Measurements from ENCODE around the gene ITLN1.
"Not testable (repeated sequence)": the region's sequence is repeated elsewhere in the genome, so short reads cannot be mapped to it uniquely, and the experiment has no call there.

ITLN1 gene

GRCh38 chr1:160883581-160884513 lies 1.1 kb downstream of the ITLN1 start:
- Histone ChIP-seq H3K18ac (ENCODE audit: low read length) (no peak overlapping the region), H2BK120ac (ENCODE audit: low read depth, low read length) (no peak overlapping the region), H2AK5ac (ENCODE audit: low read depth, low read length) (no peak overlapping the region), H2BK12ac (ENCODE audit: low read length) (no peak overlapping the region), H3K79me1 (ENCODE audit: low read depth, low read length) (no peaks in the 10 kb centered on the region), H3K36me3 (replicated peaks in 1 of 2; ENCODE audit: control insufficient read depth in 2 of 2, insufficient read depth in 2 of 2, low read length in 2 of 2) (no peaks in the 10 kb centered on the region), H3K4me2 (ENCODE audit: insufficient read depth, low read length, poor library complexity, severe bottlenecking) (no peak overlapping the region), H3K4me1 (ENCODE audit: control insufficient read depth in 2 of 2, insufficient read depth in 1 of 2, low read depth in 1 of 2, low read length in 2 of 2) (no peaks in the 10 kb centered on the region), H3K27ac (replicated peaks; ENCODE audit: low read length) (no peak overlapping the region), H3K9me3 (replicated peaks in 1 of 2; ENCODE audit: control insufficient read depth in 2 of 2, insufficient read depth in 1 of 2, low read depth in 1 of 2, low read length in 2 of 2) (no peaks in the 10 kb centered on the region), H3K14ac (ENCODE audit: low read length) (no peak overlapping the region), H2AFZ (ENCODE audit: low read length) (no peak overlapping the region), H3K23ac (ENCODE audit: low read depth, low read length, poor library complexity) (no peak overlapping the region), H2BK5ac (ENCODE audit: low read length) (no peak overlapping the region), H3K9ac (ENCODE audit: low read depth, low read length, poor library complexity) (peak overlapping the region; percentile 1), H2BK15ac (ENCODE audit: low read length) (no peak overlapping the region), H3K4me3 (ENCODE audit: low read length in 2 of 2) (no peak overlapping the region), H4K91ac (ENCODE audit: low read depth, low read length, poor library complexity) (peak overlapping the region; percentile 74), H3K4ac (ENCODE audit: low read length) (no peak overlapping the region), H3K27me3 (ENCODE audit: control insufficient read depth in 3 of 3, insufficient read depth in 3 of 3, low read depth in 1 of 3, low read length in 3 of 3) (no peaks in the 10 kb centered on the region), H4K8ac (ENCODE audit: low read depth, low read length) (peak overlapping the region; percentile 56)
- no peak for DNase-seq (ENCODE audit: low spot score)
- 100% methylated on average over 1 of the region's 13 CpGs for WGBS, 2 donors (ENCODE audit: extremely low coverage in 2 of 2, insufficient read length in 2 of 2, insufficient replicate concordance in 1 of 2)

GRCh38 chr1:160882582-160882981 lies 2.4 kb downstream of the ITLN1 start:
- H3K9ac ChIP-seq (ENCODE audit: low read depth, low read length, poor library complexity), result no peak overlapping the region
- no peaks in the 10 kb centered on the region for H3K4me1 ChIP-seq (ENCODE audit: control insufficient read depth in 2 of 2, insufficient read depth in 1 of 2, low read depth in 1 of 2, low read length in 2 of 2)
- H2BK120ac ChIP-seq (ENCODE audit: low read depth, low read length), result no peak overlapping the region
- no peak overlapping the region for H3K4ac ChIP-seq (ENCODE audit: low read length)
- no peak overlapping the region for H2BK5ac ChIP-seq (ENCODE audit: low read length)
- no peak overlapping the region for H3K14ac ChIP-seq (ENCODE audit: low read length)
- H4K8ac ChIP-seq (ENCODE audit: low read depth, low read length), result no peak overlapping the region
- H3K18ac ChIP-seq (ENCODE audit: low read length), result no peak overlapping the region
- no peak overlapping the region for H3K23ac ChIP-seq (ENCODE audit: low read depth, low read length, poor library complexity)
- H3K27ac ChIP-seq (replicated peaks; ENCODE audit: low read length), result no peak overlapping the region
- no peaks in the 10 kb centered on the region for H3K9me3 ChIP-seq (replicated peaks in 1 of 2; ENCODE audit: control insufficient read depth in 2 of 2, insufficient read depth in 1 of 2, low read depth in 1 of 2, low read length in 2 of 2)
- no peaks in the 10 kb centered on the region for H3K27me3 ChIP-seq (ENCODE audit: control insufficient read depth in 3 of 3, insufficient read depth in 3 of 3, low read depth in 1 of 3, low read length in 3 of 3)
- H4K91ac ChIP-seq (ENCODE audit: low read depth, low read length, poor library complexity), result no peak overlapping the region
- WGBS, 2 donors (ENCODE audit: extremely low coverage in 2 of 2, insufficient read length in 2 of 2, insufficient replicate concordance in 1 of 2), result no CpG with 5 or more reads among the region's 1 CpG
- no peak overlapping the region for H3K4me3 ChIP-seq (ENCODE audit: low read length in 2 of 2)
- no peak overlapping the region for H2BK12ac ChIP-seq (ENCODE audit: low read length)
- H2AK5ac ChIP-seq (ENCODE audit: low read depth, low read length), result no peak overlapping the region
- no peaks in the 10 kb centered on the region for H3K36me3 ChIP-seq (replicated peaks in 1 of 2; ENCODE audit: control insufficient read depth in 2 of 2, insufficient read depth in 2 of 2, low read length in 2 of 2)
- no peak overlapping the region for H2BK15ac ChIP-seq (ENCODE audit: low read length)
- H2AFZ ChIP-seq (ENCODE audit: low read length), result no peak overlapping the region
- H3K4me2 ChIP-seq (ENCODE audit: insufficient read depth, low read length, poor library complexity, severe bottlenecking), result no peak overlapping the region
- H3K79me1 ChIP-seq (ENCODE audit: low read depth, low read length), result no peaks in the 10 kb centered on the region
- DNase-seq (ENCODE audit: low spot score), result no peak

GRCh38 chr1:160881264-160881663 lies 3.7 kb downstream of the ITLN1 start:
- not testable (repeated sequence) for H3K14ac ChIP-seq (ENCODE audit: low read length); DNase-seq (ENCODE audit: low spot score)
- no CpG with 5 or more reads among the region's 7 CpGs for WGBS, 2 donors (ENCODE audit: extremely low coverage in 2 of 2, insufficient read length in 2 of 2, insufficient replicate concordance in 1 of 2)

GRCh38 chr1:160880216-160880615 lies 4.8 kb downstream of the ITLN1 start:
- WGBS, 2 donors (ENCODE audit: extremely low coverage in 2 of 2, insufficient read length in 2 of 2, insufficient replicate concordance in 1 of 2), result no CpG with 5 or more reads among the region's 3 CpGs
- Histone ChIP-seq H3K14ac (ENCODE audit: low read length) (no peak overlapping the region), H3K9me3 (replicated peaks in 1 of 2; ENCODE audit: control insufficient read depth in 2 of 2, insufficient read depth in 1 of 2, low read depth in 1 of 2, low read length in 2 of 2) (no peaks in the 10 kb centered on the region), H3K79me1 (ENCODE audit: low read depth, low read length) (no peaks in the 10 kb centered on the region), H3K36me3 (replicated peaks in 1 of 2; ENCODE audit: control insufficient read depth in 2 of 2, insufficient read depth in 2 of 2, low read length in 2 of 2) (no peaks in the 10 kb centered on the region), H2AFZ (ENCODE audit: low read length) (no peak overlapping the region), H4K8ac (ENCODE audit: low read depth, low read length) (no peak overlapping the region), H3K9ac (ENCODE audit: low read depth, low read length, poor library complexity) (no peak overlapping the region), H2BK120ac (ENCODE audit: low read depth, low read length) (no peak overlapping the region), H3K23ac (ENCODE audit: low read depth, low read length, poor library complexity) (no peak overlapping the region), H3K4me3 (ENCODE audit: low read length in 2 of 2) (no peak overlapping the region), H3K27me3 (ENCODE audit: control insufficient read depth in 3 of 3, insufficient read depth in 3 of 3, low read depth in 1 of 3, low read length in 3 of 3) (no peaks in the 10 kb centered on the region), H3K4ac (ENCODE audit: low read length) (no peak overlapping the region), H2BK15ac (ENCODE audit: low read length) (no peak overlapping the region), H3K27ac (replicated peaks; ENCODE audit: low read length) (no peak overlapping the region), H3K18ac (ENCODE audit: low read length) (no peak overlapping the region), H2BK12ac (ENCODE audit: low read length) (no peak overlapping the region), H4K91ac (ENCODE audit: low read depth, low read length, poor library complexity) (no peak overlapping the region), H2BK5ac (ENCODE audit: low read length) (no peak overlapping the region), H3K4me2 (ENCODE audit: insufficient read depth, low read length, poor library complexity, severe bottlenecking) (no peak overlapping the region), H3K4me1 (ENCODE audit: control insufficient read depth in 2 of 2, insufficient read depth in 1 of 2, low read depth in 1 of 2, low read length in 2 of 2) (no peaks in the 10 kb centered on the region), H2AK5ac (ENCODE audit: low read depth, low read length) (no peak overlapping the region)
- DNase-seq (ENCODE audit: low spot score), result no peak

More at GRCh38 chr1:160881264-160881663, 3.7 kb downstream of the ITLN1 start:
- H2AK5ac ChIP-seq (ENCODE audit: low read depth, low read length); H3K79me1 ChIP-seq (ENCODE audit: low read depth, low read length); H2BK5ac ChIP-seq (ENCODE audit: low read length); H2BK120ac ChIP-seq (ENCODE audit: low read depth, low read length); H4K8ac ChIP-seq (ENCODE audit: low read depth, low read length); H3K27ac ChIP-seq (replicated peaks; ENCODE audit: low read length); H3K4me1 ChIP-seq (ENCODE audit: control insufficient read depth in 2 of 2, insufficient read depth in 1 of 2, low read depth in 1 of 2, low read length in 2 of 2); H3K27me3 ChIP-seq (ENCODE audit: control insufficient read depth in 3 of 3, insufficient read depth in 3 of 3, low read depth in 1 of 3, low read length in 3 of 3); H2BK12ac ChIP-seq (ENCODE audit: low read length); H3K36me3 ChIP-seq (replicated peaks in 1 of 2; ENCODE audit: control insufficient read depth in 2 of 2, insufficient read depth in 2 of 2, low read length in 2 of 2); H2BK15ac ChIP-seq (ENCODE audit: low read length); H3K4ac ChIP-seq (ENCODE audit: low read length); H3K4me2 ChIP-seq (ENCODE audit: insufficient read depth, low read length, poor library complexity, severe bottlenecking); H3K23ac ChIP-seq (ENCODE audit: low read depth, low read length, poor library complexity); H3K18ac ChIP-seq (ENCODE audit: low read length); H2AFZ ChIP-seq (ENCODE audit: low read length); H4K91ac ChIP-seq (ENCODE audit: low read depth, low read length, poor library complexity); H3K9ac ChIP-seq (ENCODE audit: low read depth, low read length, poor library complexity); H3K9me3 ChIP-seq (replicated peaks in 1 of 2; ENCODE audit: control insufficient read depth in 2 of 2, insufficient read depth in 1 of 2, low read depth in 1 of 2, low read length in 2 of 2); H3K4me3 ChIP-seq (ENCODE audit: low read length in 2 of 2): not testable (repeated sequence)
